Transverse colon (tissue), 4 donors: ENCODE data around the gene NPAS3. TPM values are rescaled to one million over a fixed set of nuclear protein-coding genes. Genes with fewer than 3 reads are reported as not detected.

Experiments used
- DNase-seq: peaks from one replicate; pipeline ENCODE4 v3.0.0-alpha.2; 2019
- H3K27ac ChIP-seq, 4 donors: fragments of 200-600 bp; sonication (generic); 2 replicates each; pipeline ENCODE4 v1.5.1; 2016 to 2018; ENCODE audit warnings: inconsistent platforms in 4 of 4
- H3K27me3 ChIP-seq: fragments of 200-600 bp; sonication (generic); 2 replicates; pipeline ENCODE4 v1.5.1; 2017; ENCODE audit warnings: inconsistent platforms
- H3K36me3 ChIP-seq, 4 donors: fragments of 200-600 bp; sonication (generic); 2 replicates each; pipeline ENCODE4 v1.5.1; 2017 to 2019; ENCODE audit warnings: inconsistent platforms in 4 of 4
- H3K4me1 ChIP-seq, 4 donors: fragments of 200-600 bp; sonication (generic); 2 replicates each; pipeline ENCODE4 v1.5.1; 2017 to 2020; ENCODE audit warnings: inconsistent platforms in 4 of 4
- H3K4me3 ChIP-seq, 4 donors: fragments of 200-600 bp; sonication (generic); 1 replicate in 1 of 4; 2 replicates in 3 of 4; pipeline versions ENCODE4 v1.5.1 to v1.6.1; 2017 to 2019; ENCODE audit warnings: inconsistent platforms in 4 of 4
- H3K9me3 ChIP-seq, 2 donors: fragments of 200-600 bp; sonication (generic); 2 replicates each; pipeline ENCODE4 v1.5.1; 2017 to 2019; ENCODE audit warnings: inconsistent platforms in 2 of 2
- EP300 ChIP-seq: sonication (generic); formaldehyde crosslinking; IDR thresholded peaks from one replicate; pipeline ENCODE4 v1.6.1; 2017; ENCODE audit warnings: antibody characterized with exemption, low read depth
- POLR2A ChIP-seq: fragments of 450-650 bp; IDR thresholded peaks from one replicate; pipeline ENCODE4 v1.6.1; 2016; ENCODE audit warnings: antibody characterized with exemption, mild to moderate bottlenecking, moderate library complexity
- POLR2AphosphoS5 ChIP-seq, 3 donors: sonication (generic); formaldehyde crosslinking; IDR thresholded peaks; one replicate each; pipeline ENCODE4 v1.6.1; 2016; ENCODE audit warnings: antibody characterized with exemption in 3 of 3
- WGBS, 2 donors: methylation state at CpG; one replicate each; pipeline ENCODE4 v1.1.5; 2018; ENCODE audit warnings: low coverage in 1 of 2; 5-methylcytosine and 5-hydroxymethylcytosine counted together
- in situ Hi-C, 4 donors: fragments of 200-750 bp; cut with MboI; loops; one replicate each; pipeline versions ENCODE4 v1.15.0 to v1.15.1; 2017; ENCODE audit warnings: low sequenced_read_pairs in 3 of 4, low pct_ligation_motif_present in 1 of 4, low pct_unique_long_range_greater_than_20kb in 1 of 4
- intact Hi-C: fragments of 100-400 bp; cut with DNase I; formaldehyde crosslinking; loops from one replicate; pipeline ENCODE4 v1.15.1; 2023; ENCODE audit warnings: low total_unique reads
- total RNA-seq, 4 donors: library from RNA; depleted of rRNA; stranded (reverse); fragments of >200 nt; gene quantifications; one replicate each; pipeline ENCODE4 v1.1.0, GENCODE V29; 2016
- TF ChIP-seq, protein P1 (sequence below), 5 experiments: fragments of 200-600 bp in 3 of 5; fragments of 450-650 bp in 2 of 5; sonication (generic) in 3 of 5; IDR thresholded peaks; 1 replicate in 2 of 5; 2 replicates in 3 of 5; pipeline ENCODE4 v1.5.1; 2016 to 2017; ENCODE audit warnings: antibody characterized with exemption in 5 of 5, inconsistent platforms in 3 of 5, mild to moderate bottlenecking in 2 of 5, moderate library complexity in 1 of 5

NPAS3 gene
- total RNA-seq, 4 donors from 2014 or later: 0.96 to 6.4 (median 1.8) TPM

DNA sequence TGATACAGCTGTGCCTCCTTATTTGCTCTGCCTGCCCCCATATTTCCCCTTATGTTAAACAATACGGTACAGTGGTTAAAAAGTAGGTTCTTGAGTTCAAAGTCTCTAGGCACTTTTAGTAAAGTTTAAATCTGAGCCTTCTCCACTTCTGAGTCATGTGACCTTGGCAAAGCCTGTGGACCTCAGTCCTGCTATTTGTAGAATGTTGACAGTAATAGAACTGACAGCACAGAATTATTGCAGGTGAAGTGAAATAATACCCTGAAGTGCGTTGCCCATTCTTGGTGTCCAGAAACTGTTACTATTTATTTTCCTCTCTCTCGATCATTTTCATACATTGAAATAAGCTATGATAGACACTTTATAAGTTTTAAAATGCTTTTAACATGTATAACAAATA, 512.5 kb downstream of the NPAS3 start:
- no peaks in the 10 kb centered on the region for H3K27me3 ChIP-seq
- no peaks in the 10 kb centered on the region for H3K9me3 ChIP-seq
- no peak overlapping the region for H3K27ac ChIP-seq
- no peak for DNase-seq
- H3K36me3 ChIP-seq: no peaks in the 10 kb centered on the region
- TF ChIP-seq, protein P1, sequence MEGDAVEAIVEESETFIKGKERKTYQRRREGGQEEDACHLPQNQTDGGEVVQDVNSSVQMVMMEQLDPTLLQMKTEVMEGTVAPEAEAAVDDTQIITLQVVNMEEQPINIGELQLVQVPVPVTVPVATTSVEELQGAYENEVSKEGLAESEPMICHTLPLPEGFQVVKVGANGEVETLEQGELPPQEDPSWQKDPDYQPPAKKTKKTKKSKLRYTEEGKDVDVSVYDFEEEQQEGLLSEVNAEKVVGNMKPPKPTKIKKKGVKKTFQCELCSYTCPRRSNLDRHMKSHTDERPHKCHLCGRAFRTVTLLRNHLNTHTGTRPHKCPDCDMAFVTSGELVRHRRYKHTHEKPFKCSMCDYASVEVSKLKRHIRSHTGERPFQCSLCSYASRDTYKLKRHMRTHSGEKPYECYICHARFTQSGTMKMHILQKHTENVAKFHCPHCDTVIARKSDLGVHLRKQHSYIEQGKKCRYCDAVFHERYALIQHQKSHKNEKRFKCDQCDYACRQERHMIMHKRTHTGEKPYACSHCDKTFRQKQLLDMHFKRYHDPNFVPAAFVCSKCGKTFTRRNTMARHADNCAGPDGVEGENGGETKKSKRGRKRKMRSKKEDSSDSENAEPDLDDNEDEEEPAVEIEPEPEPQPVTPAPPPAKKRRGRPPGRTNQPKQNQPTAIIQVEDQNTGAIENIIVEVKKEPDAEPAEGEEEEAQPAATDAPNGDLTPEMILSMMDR (IDR thresholded peaks at IDR 0.05): no peak
- TF ChIP-seq POLR2AphosphoS5 (IDR thresholded peaks at IDR 0.05): no peak
- no peak for TF ChIP-seq POLR2A
- TF ChIP-seq EP300: no peak
- intact Hi-C loops (no loop called here), in situ Hi-C loops (loop anchor here in 1 of 4 donors (25.0 kb wide), 1 partner anchor 336 kb away; no protein-coding TSS in a partner anchor)
- WGBS, 2 donors: 59 to 61% methylated on average over 2 to 3 of the region's 3 CpGs
- peaks cover 5 to 41% (median 19%) of the 10 kb centered on the region in 4 donors for H3K4me1 ChIP-seq
- no peak overlapping the region for H3K4me3 ChIP-seq

DNA sequence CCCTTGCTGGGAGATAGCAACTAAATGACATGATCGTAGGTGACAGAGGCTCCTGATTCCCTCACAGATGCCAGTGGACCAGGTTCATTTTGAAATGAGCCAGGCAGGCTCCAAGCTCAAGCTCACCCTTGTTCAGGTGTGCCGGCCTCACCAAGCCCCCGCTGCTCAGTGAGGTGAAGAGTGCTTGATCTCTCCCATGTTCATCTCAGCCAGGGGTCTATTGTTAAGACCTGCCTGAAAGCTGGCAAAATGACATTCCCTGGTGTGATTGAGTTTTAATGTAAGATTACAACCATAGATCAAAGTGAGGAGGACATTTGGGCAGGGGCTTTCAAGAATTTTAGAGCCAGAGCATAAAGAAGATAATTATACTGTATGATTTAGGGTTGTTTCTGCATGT, 514.3 kb downstream of the NPAS3 start:
- 96% methylated on average over 3 of the region's 3 CpGs; no CpG with 5 or more reads in 1 of the 2 donors for WGBS, 2 donors
- in situ Hi-C loops: loop anchor here in 1 of 4 donors (25.0 kb wide), 1 partner anchor 334 kb away; no protein-coding TSS in a partner anchor
- peak overlapping the region in 1 of 4 donors; percentile 67 for H3K27ac ChIP-seq
- H3K36me3 ChIP-seq: no peaks in the 10 kb centered on the region
- no peaks in the 10 kb centered on the region for H3K27me3 ChIP-seq
- TF ChIP-seq, protein P1 (IDR thresholded peaks at IDR 0.05): no peak
- no peak for TF ChIP-seq POLR2AphosphoS5 (IDR thresholded peaks at IDR 0.05)
- no peak for TF ChIP-seq EP300
- no peak for TF ChIP-seq POLR2A
- peaks cover 5 to 50% (median 21%) of the 10 kb centered on the region in 4 donors for H3K4me1 ChIP-seq
- H3K4me3 ChIP-seq: no peak overlapping the region
- intact Hi-C loops: no loop called here
- H3K9me3 ChIP-seq: no peaks in the 10 kb centered on the region
- no peak for DNase-seq

DNA sequence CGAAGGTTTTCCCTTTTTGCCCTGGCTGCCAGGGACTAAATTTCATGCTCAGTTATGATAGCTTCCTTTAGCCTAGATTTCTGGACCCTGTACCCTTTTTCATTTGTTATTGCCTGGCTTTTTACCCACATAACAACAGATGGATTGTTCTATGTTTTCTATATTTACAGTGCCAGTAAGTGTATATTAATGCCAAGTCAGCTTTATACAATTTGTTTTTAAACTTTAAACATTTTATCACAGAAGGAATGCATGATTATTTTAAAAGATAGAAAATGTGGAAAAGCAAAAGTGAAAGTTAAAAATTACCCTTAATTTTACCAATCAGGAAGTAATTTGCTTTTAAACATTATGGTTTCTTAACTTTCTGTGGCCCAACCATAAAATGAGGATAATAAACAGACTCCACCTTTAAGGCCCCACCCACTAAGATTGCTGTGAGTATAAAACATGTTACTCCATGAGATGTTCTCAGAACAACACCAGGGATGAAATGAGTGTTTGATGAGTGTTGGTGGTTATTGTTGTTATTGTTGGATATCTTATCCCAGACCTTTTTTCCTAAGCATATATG, 515.4 kb downstream of the NPAS3 start:
- no peak for DNase-seq
- Histone ChIP-seq H3K27ac (peak overlapping the region; percentile 66 to 78 (median 72)), H3K9me3 (no peaks in the 10 kb centered on the region), H3K36me3 (no peaks in the 10 kb centered on the region), H3K27me3 (no peaks in the 10 kb centered on the region), H3K4me1 (peaks cover 5 to 50% (median 23%) of the 10 kb centered on the region in 4 donors), H3K4me3 (peak overlapping the region in 2 of 4 donors; percentile 2 to 17)
- TF ChIP-seq POLR2A: no peak
- TF ChIP-seq EP300: no peak
- TF ChIP-seq, protein P1 (IDR thresholded peaks at IDR 0.05): no peak
- TF ChIP-seq POLR2AphosphoS5 (IDR thresholded peaks at IDR 0.05): no peak
- 3 to 10% methylated on average over 1 of the region's 1 CpG for WGBS, 2 donors
- intact Hi-C loops: no loop called here
- in situ Hi-C loops: loop anchor here in 1 of 4 donors (25.0 kb wide), 1 partner anchor 333 kb away; no protein-coding TSS in a partner anchor

DNA sequence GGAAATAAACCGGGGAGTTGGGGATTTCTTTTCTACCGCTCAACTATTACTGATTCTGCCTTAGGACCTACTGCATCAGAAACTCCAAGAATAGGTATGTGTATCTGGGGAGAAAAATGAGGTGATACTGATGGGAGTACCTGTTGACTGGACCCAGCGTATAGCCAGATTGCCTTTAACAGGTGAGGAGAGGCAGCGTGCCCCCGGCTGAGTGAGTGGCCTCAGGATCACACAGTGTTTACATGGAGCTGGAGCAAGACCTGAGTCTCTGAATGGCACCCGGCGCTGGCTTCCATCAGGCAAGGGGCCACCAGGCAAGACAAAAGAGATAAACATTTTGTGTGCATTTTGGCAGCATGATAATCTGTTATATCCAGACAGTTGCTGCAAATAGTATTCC, 516.0 kb downstream of the NPAS3 start:
- no peaks in the 10 kb centered on the region for H3K9me3 ChIP-seq
- intact Hi-C loops (no loop called here), in situ Hi-C loops (loop anchor here in 1 of 4 donors (25.0 kb wide), 1 partner anchor 333 kb away; no protein-coding TSS in a partner anchor)
- DNase-seq: no peak
- H3K36me3 ChIP-seq: no peaks in the 10 kb centered on the region
- H3K4me3 ChIP-seq: no peak overlapping the region
- WGBS, 2 donors: 65 to 75% methylated on average over 3 to 7 of the region's 7 CpGs
- peak overlapping the region in 2 of 4 donors; percentile 66 to 78 for H3K27ac ChIP-seq
- TF ChIP-seq POLR2AphosphoS5 (IDR thresholded peaks at IDR 0.05) (no peak), EP300 (no peak), POLR2A (no peak)
- TF ChIP-seq, protein P1 (IDR thresholded peaks at IDR 0.05): no peak
- H3K27me3 ChIP-seq: no peaks in the 10 kb centered on the region
- H3K4me1 ChIP-seq: peaks cover 5 to 56% (median 27%) of the 10 kb centered on the region in 4 donors
